K562 (cell line): Measurements from ENCODE around the gene ECE2. TPM values are rescaled to one million over a fixed set of nuclear protein-coding genes. Genes with fewer than 3 reads are reported as not detected.

Experiments
- ATAC-seq: fragments of 200-7000 bp; cut with Tn5 transposase; 3 replicates; pipeline ENCODE4 v1.9.1; 2020; ENCODE audit warnings: moderate library complexity
- BruUV-seq: library from RNA; stranded (reverse); fragments of 400-500 nt; replicated peaks from 2 replicates; lab custom pipeline; 2021; lab: Mats Ljungman, UMichigan
- CTCF ChIA-PET: fragments of 300-600 bp; formaldehyde crosslinking; extraction: SDS; loops from one replicate; lab custom pipeline; 2021; ENCODE audit warnings: low intra/inter-chr PET ratio; lab: Yijun Ruan, JAX
- POLR2A ChIA-PET: fragments of 300-600, 350-650 bp; sonication (Branson Sonifier 250); formaldehyde crosslinking; extraction: SDS; loops from one replicate; lab custom pipeline; 2021; ENCODE audit warnings: antibody characterized with exemption, inconsistent platforms; lab: Yijun Ruan, JAX
- DNase-seq, 4 experiments: peaks; one replicate each; pipeline versions ENCODE4 v3.0.0 to v3.0.0-alpha.2; 2011 to 2018; ENCODE audit warnings: low spot score in 3 of 4, mixed read lengths in 3 of 4; ENCODE audit errors: extremely low read depth in 1 of 4
- FAIRE-seq: peaks from 2 replicates; lab custom pipeline; 2011; peaks lifted over from hg19 to GRCh38; lab: Jason Lieb, UNC
- H2AFZ ChIP-seq: 2 replicates; pipeline ENCODE4 v1.6.0; 2011; ENCODE audit warnings: low read depth, low read length, control low read depth, inconsistent platforms
- H3K27ac ChIP-seq: fragments of 200-600 bp; 3 replicates; pipeline ENCODE4 v1.8.0; 2011; ENCODE audit warnings: low read depth, mild to moderate bottlenecking, control low read depth, inconsistent platforms, low read length, moderate library complexity, mixed read lengths; ENCODE audit errors: extremely low read depth
- H3K27me3 ChIP-seq, 2 experiments: fragments of 300-600 bp in 1 of 2; 2 replicates in 1 of 2; 3 replicates in 1 of 2; pipeline versions ENCODE4 v1.6.0 to v1.8.0; 2011; ENCODE audit warnings: inconsistent platforms in 2 of 2, low read length in 2 of 2, mild to moderate bottlenecking in 1 of 2, mixed read lengths in 1 of 2, moderate library complexity in 1 of 2; ENCODE audit not compliant: control insufficient read depth in 2 of 2, insufficient read depth in 2 of 2
- H3K36me3 ChIP-seq: fragments of 300-600 bp; 3 replicates; pipeline ENCODE4 v1.8.0; 2011; ENCODE audit warnings: mild to moderate bottlenecking, low read length, inconsistent platforms; ENCODE audit not compliant: control insufficient read depth, insufficient read depth
- H3K4me1 ChIP-seq, 2 experiments: fragments of 200-600 bp in 1 of 2; replicated peaks in 1 of 2; 2 replicates in 1 of 2; 3 replicates in 1 of 2; pipeline versions ENCODE4 v1.5.1 to v1.8.0; 2011; ENCODE audit warnings: inconsistent platforms in 2 of 2, low read length in 2 of 2, mild to moderate bottlenecking in 1 of 2, mixed read lengths in 1 of 2, moderate library complexity in 1 of 2; ENCODE audit not compliant: control insufficient read depth in 2 of 2, insufficient read depth in 2 of 2
- H3K4me2 ChIP-seq: 2 replicates; pipeline ENCODE4 v1.6.1; 2011; ENCODE audit warnings: low read length, control low read depth, inconsistent platforms, mixed read lengths; ENCODE audit not compliant: insufficient read depth
- H3K4me3 ChIP-seq: fragments of 200-600 bp; sonication (generic), shearing (Covaris generic); 2 replicates; pipeline ENCODE4 v1.5.1; 2016; ENCODE audit warnings: control low read depth, inconsistent platforms
- H3K79me2 ChIP-seq: fragments of 200-600 bp; 3 replicates; pipeline ENCODE4 v1.8.0; 2011; ENCODE audit warnings: low read length, inconsistent platforms; ENCODE audit not compliant: control insufficient read depth, insufficient read depth
- H3K9ac ChIP-seq, 2 experiments: 2 replicates each; pipeline versions ENCODE4 v1.6.0 to v1.6.1; 2011; ENCODE audit warnings: low read depth in 2 of 2, low read length in 2 of 2, control low read depth in 1 of 2, inconsistent platforms in 1 of 2, mild to moderate bottlenecking in 1 of 2, mixed read lengths in 1 of 2; ENCODE audit not compliant: insufficient read depth in 1 of 2
- H3K9me1 ChIP-seq: one replicate; pipeline ENCODE4 v1.6.0; 2011; ENCODE audit warnings: inconsistent platforms, mild to moderate bottlenecking, low read length, moderate library complexity; ENCODE audit not compliant: control insufficient read depth, insufficient read depth
- H3K9me3 ChIP-seq: replicated peaks from 2 replicates; pipeline ENCODE4 v1.5.1; 2011; ENCODE audit warnings: low read depth, low read length, inconsistent platforms; ENCODE audit not compliant: control insufficient read depth, insufficient read depth
- H4K20me1 ChIP-seq: replicated peaks from 2 replicates; pipeline ENCODE4 v1.6.1; 2011; ENCODE audit warnings: low read length, inconsistent platforms, mixed read lengths; ENCODE audit not compliant: control insufficient read depth, insufficient read depth
- CHD4 ChIP-seq: fragments of 200-600 bp; sonication (generic); IDR thresholded peaks from 3 replicates; pipeline ENCODE4 v1.6.1; 2012; ENCODE audit warnings: low read depth, mild to moderate bottlenecking, mixed read lengths, low read length, inconsistent platforms; ENCODE audit not compliant: insufficient read depth, insufficient replicate concordance, poor library complexity, severe bottlenecking
- E2F3 ChIP-seq: fragments of 250-450 bp; sonication (Bioruptor Pico); IDR thresholded peaks from 2 replicates; pipeline ENCODE4 v1.4.0; 2020; ENCODE audit warnings: mild to moderate bottlenecking
- ETV5 ChIP-seq: sonication (generic); formaldehyde crosslinking; IDR thresholded peaks from 2 replicates; pipeline ENCODE4 v1.4.0; 2020; ENCODE audit warnings: low read depth, mild to moderate bottlenecking, missing genetic modification reagents
- HMG20A ChIP-seq: fragments of 450-650 bp; formaldehyde crosslinking; conservative IDR thresholded peaks from 2 replicates; pipeline ENCODE4 v1.4.0; 2020; ENCODE audit warnings: mild to moderate bottlenecking, mixed read lengths
- KDM1A ChIP-seq, 2 experiments: fragments of 450-650 bp; IDR thresholded peaks; 2 replicates each; pipeline ENCODE4 v1.6.1; 2016; ENCODE audit warnings: mild to moderate bottlenecking in 2 of 2
- NCOA2 ChIP-seq, 2 experiments: fragments of 450-650 bp; IDR thresholded peaks; 2 replicates each; pipeline ENCODE4 v1.6.1; 2018; ENCODE audit warnings: mild to moderate bottlenecking in 2 of 2, moderate library complexity in 1 of 2; ENCODE audit not compliant: partially characterized antibody in 2 of 2
- NFE2L1 ChIP-seq: fragments of 450-650 bp; IDR thresholded peaks from 2 replicates; pipeline ENCODE4 v1.6.1; 2016; ENCODE audit warnings: missing genetic modification characterization, low read depth, mild to moderate bottlenecking, missing compliant biosample characterization, moderate library complexity, borderline replicate concordance
- RBM25 ChIP-seq: fragments of 200-400 bp; formaldehyde crosslinking; IDR thresholded peaks from 2 replicates; pipeline ENCODE4 v1.6.1; 2018; ENCODE audit warnings: low read length, low read depth, moderate library complexity; ENCODE audit not compliant: severe bottlenecking
- SNIP1 ChIP-seq: fragments of 450-650 bp; IDR thresholded peaks from 2 replicates; pipeline ENCODE4 v1.7.1; 2017; ENCODE audit warnings: low read depth, mild to moderate bottlenecking
- SRSF9 ChIP-seq: fragments of 200-400 bp; formaldehyde crosslinking; IDR thresholded peaks from 2 replicates; pipeline ENCODE4 v1.6.1; 2017; ENCODE audit warnings: low read depth, low read length, borderline replicate concordance
- TCF7 ChIP-seq: sonication (generic); IDR thresholded peaks from 2 replicates; pipeline ENCODE4 v1.6.1; 2016; ENCODE audit warnings: antibody characterized with exemption, borderline replicate concordance
- ZNF134 ChIP-seq: fragments of 250-450 bp; sonication (Bioruptor Pico); conservative IDR thresholded peaks from 2 replicates; pipeline ENCODE4 v1.4.0; 2020
- ZNF174 ChIP-seq: fragments of 250-450 bp; sonication (Bioruptor Pico); IDR thresholded peaks from 2 replicates; pipeline ENCODE4 v1.4.0; 2020; ENCODE audit warnings: mild to moderate bottlenecking
- ZNF274 ChIP-seq: IDR thresholded peaks from 2 replicates; pipeline ENCODE4 v1.6.1; 2011; ENCODE audit warnings: low read depth, mild to moderate bottlenecking, low read length, moderate library complexity, borderline replicate concordance
- WGBS: fragments of 100-300 bp; shearing (Covaris generic); methylation state at CpG from one replicate; pipeline ENCODE4 v1.1.6; 2016; ENCODE audit warnings: low coverage, mixed read lengths; ENCODE audit not compliant: insufficient coverage; ENCODE audit errors: missing lambda C conversion rate; 5-methylcytosine and 5-hydroxymethylcytosine counted together
- in situ Hi-C: fragments of 300-500 bp; cut with MboI; formaldehyde crosslinking; loops from 4 replicates; pipeline ENCODE4 v1.15.0; 2018; ENCODE audit warnings: inconsistent platforms, mixed read lengths
- intact Hi-C: fragments of 100-400 bp; cut with micrococcal nuclease; formaldehyde crosslinking; loops from 2 replicates; pipeline ENCODE4 v1.14.2; 2022
- polyA plus RNA-seq, 8 experiments: library from polyadenylated mRNA; depleted of rRNA in 4 of 8; stranded (reverse) in 5 of 8; unstranded in 3 of 8; fragments of >200 nt; fragmentation: Nextera tagmentation in 2 of 8; fragmentation: Illumina TruSeq in 1 of 8; extraction: Ambion mirVana in 2 of 8; extraction: Trizol in 1 of 8; gene quantifications; 2 replicates each; pipeline versions ENCODE4 v1.2.1 to v1.2.3, GENCODE V29; 2011 to 2014; ENCODE audit warnings: inconsistent platforms in 1 of 8, missing spikeins in 1 of 8
- total RNA-seq, 7 experiments: library from RNA; depleted of rRNA in 6 of 7; stranded (reverse); fragments of >200 nt in 6 of 7; fragmentation: Illumina TruSeq in 2 of 7; extraction: Trizol in 2 of 7; gene quantifications; 2 replicates each; pipeline versions ENCODE4 v1.2.1 to v1.2.3, GENCODE V29; 2011 to 2021; ENCODE audit warnings: low replicate concordance in 1 of 7
- TF ChIP-seq, protein P1 (sequence below): sonication (generic); formaldehyde crosslinking; IDR thresholded peaks from 2 replicates; pipeline ENCODE4 v1.8.1; 2023; ENCODE audit warnings: mild to moderate bottlenecking, missing genetic modification reagents
- TF ChIP-seq, protein P2 (sequence below), 2 experiments: fragments of 450-650 bp in 1 of 2; sonication (generic) in 1 of 2; formaldehyde crosslinking in 1 of 2; IDR thresholded peaks in 1 of 2; conservative IDR thresholded peaks in 1 of 2; 2 replicates each; pipeline versions ENCODE4 v1.6.1 to v1.8.1; 2016 to 2023; ENCODE audit warnings: mild to moderate bottlenecking in 2 of 2, moderate library complexity in 2 of 2, inconsistent platforms in 1 of 2, missing genetic modification reagents in 1 of 2

ECE2 gene
- total and polyA plus RNA-seq, 9 of the 15 experiments (the other 6 are each of a cell fraction or from before 2014, with no cell fraction given), result not detected

DNA sequence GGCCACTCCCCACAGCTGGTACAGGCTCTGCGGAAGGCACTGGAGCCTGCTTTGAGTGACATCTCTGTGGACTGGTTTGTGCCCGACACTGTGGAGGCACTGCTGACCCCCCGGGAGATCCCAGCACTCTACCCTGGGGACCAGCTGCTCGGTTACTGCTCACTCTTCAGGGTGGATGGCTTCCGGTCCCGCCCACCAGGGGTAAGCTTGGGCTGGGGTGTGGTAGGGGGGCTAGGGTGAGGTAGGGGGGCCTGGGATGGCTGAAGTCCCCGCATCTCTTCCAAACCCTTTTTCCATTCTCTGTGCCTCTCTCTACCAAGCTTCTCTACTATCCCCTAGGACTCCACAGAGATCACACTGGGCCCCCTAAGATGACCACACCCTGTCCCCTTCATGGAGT, 38.6 kb upstream of the ECE2 start (continued):
- no peak for TF ChIP-seq TCF7

GRCh38 chr3:184237807-184238206, 38.0 kb upstream of the ECE2 start:
- ATAC-seq (no peak), FAIRE-seq (no peak)
- CTCF ChIA-PET, result no interaction called here
- no peak overlapping the region for H3K4me3 ChIP-seq
- H4K20me1 ChIP-seq, result peaks cover 24% of the 10 kb centered on the region
- no peaks in the 10 kb centered on the region for H3K9me1 ChIP-seq
- H3K27ac ChIP-seq, result no peak overlapping the region
- POLR2A ChIA-PET, result interaction anchor here (0.7 to 1.0 kb wide), 2 partner anchors 10 kb away, joined by 3 to 5 read pairs; no protein-coding TSS in a partner anchor
- no TSS peak for BruUV-seq
- H3K79me2 ChIP-seq, result no peaks in the 10 kb centered on the region
- peaks cover 0 to 32% of the 10 kb centered on the region in 2 experiments; a peak in 3 of 5 replicates for H3K4me1 ChIP-seq
- intact Hi-C loops, result no loop called here
- no peak overlapping the region for H2AFZ ChIP-seq
- H3K9me3 ChIP-seq, result no peaks in the 10 kb centered on the region
- no peak for TF ChIP-seq SNIP1
- no peak for TF ChIP-seq ZNF134
- TF ChIP-seq E2F3 (CRISPR knock-in tag), result no peak
- TF ChIP-seq, protein P1, sequence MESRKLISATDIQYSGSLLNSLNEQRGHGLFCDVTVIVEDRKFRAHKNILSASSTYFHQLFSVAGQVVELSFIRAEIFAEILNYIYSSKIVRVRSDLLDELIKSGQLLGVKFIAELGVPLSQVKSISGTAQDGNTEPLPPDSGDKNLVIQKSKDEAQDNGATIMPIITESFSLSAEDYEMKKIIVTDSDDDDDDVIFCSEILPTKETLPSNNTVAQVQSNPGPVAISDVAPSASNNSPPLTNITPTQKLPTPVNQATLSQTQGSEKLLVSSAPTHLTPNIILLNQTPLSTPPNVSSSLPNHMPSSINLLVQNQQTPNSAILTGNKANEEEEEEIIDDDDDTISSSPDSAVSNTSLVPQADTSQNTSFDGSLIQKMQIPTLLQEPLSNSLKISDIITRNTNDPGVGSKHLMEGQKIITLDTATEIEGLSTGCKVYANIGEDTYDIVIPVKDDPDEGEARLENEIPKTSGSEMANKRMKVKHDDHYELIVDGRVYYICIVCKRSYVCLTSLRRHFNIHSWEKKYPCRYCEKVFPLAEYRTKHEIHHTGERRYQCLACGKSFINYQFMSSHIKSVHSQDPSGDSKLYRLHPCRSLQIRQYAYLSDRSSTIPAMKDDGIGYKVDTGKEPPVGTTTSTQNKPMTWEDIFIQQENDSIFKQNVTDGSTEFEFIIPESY, result no peak
- TF ChIP-seq, protein P2, sequence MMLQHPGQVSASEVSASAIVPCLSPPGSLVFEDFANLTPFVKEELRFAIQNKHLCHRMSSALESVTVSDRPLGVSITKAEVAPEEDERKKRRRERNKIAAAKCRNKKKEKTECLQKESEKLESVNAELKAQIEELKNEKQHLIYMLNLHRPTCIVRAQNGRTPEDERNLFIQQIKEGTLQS (IDR thresholded peaks at IDR 0.05), result no peak
- TF ChIP-seq, protein P2 (CRISPR knock-in tag; conservative IDR thresholded peaks at IDR 0.05), result no peak
- no peak for TF ChIP-seq ETV5
- TF ChIP-seq NCOA2 (IDR thresholded peaks at IDR 0.05; ENCODE audit: partially characterized antibody in 2 of 2), result no peak
- no peak for TF ChIP-seq HMG20A (CRISPR knock-in tag)
- TF ChIP-seq NFE2L1 (tag), result no peak
- TF ChIP-seq ZNF274, result no peak
- no peak for TF ChIP-seq KDM1A (IDR thresholded peaks at IDR 0.05)
- TF ChIP-seq RBM25, result no peak
- TF ChIP-seq ZNF174 (CRISPR knock-in tag), result no peak
- TF ChIP-seq SRSF9, result no peak
- no peak for TF ChIP-seq CHD4
- TF ChIP-seq, all 486 proteins: peak for 0
- no peak for DNase-seq
- Histone ChIP-seq H3K36me3 (peaks cover 9% of the 10 kb centered on the region; the same call in 2 of the 3 replicates), H3K4me2 (no peak overlapping the region), H3K9ac (no peak overlapping the region), H3K27me3 (peaks cover 3 to 30% of the 10 kb centered on the region in 2 experiments; a peak in 4 of 5 replicates)
- in situ Hi-C loops, result no loop called here
- 8% methylated on average over 1 of the region's 1 CpG for WGBS
